ENCODE results near the gene TUB.

DNA sequence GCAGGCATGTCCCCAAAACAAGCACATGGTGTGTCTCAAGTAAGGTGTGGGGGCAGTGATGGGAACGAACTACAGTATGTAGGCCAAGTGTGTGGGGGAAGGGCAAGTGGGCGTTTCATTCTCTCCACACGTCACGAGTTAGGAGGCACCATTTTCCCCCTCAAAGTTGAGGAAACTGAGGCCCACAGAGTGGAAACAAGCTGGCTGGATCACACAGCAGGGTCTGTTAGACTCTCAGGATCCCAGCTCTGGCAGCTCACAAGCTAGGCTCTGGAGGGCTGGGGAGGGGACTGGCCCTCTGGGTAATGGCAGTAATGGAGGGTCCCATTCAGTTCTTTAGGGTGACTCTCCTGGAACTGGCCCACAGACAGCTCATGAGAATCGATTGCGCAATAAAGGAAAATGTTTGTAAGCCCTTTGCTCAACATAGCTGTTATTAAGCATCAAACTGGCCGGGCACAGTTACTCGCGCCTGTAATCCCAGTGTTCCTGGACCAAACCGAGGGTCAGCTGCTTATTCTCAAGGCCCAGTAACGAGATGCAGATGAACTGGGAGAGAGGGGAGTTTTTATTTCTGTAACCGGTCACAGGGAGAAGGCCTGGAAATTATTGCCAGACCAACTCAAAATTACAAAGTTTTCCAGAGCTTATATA, 24.1 kb upstream of the TUB start:
- TF ChIP-seq, protein P1, sequence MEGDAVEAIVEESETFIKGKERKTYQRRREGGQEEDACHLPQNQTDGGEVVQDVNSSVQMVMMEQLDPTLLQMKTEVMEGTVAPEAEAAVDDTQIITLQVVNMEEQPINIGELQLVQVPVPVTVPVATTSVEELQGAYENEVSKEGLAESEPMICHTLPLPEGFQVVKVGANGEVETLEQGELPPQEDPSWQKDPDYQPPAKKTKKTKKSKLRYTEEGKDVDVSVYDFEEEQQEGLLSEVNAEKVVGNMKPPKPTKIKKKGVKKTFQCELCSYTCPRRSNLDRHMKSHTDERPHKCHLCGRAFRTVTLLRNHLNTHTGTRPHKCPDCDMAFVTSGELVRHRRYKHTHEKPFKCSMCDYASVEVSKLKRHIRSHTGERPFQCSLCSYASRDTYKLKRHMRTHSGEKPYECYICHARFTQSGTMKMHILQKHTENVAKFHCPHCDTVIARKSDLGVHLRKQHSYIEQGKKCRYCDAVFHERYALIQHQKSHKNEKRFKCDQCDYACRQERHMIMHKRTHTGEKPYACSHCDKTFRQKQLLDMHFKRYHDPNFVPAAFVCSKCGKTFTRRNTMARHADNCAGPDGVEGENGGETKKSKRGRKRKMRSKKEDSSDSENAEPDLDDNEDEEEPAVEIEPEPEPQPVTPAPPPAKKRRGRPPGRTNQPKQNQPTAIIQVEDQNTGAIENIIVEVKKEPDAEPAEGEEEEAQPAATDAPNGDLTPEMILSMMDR (IDR thresholded peaks at IDR 0.05), result no peak
- no peak for TF ChIP-seq POLR2AphosphoS5 (IDR thresholded peaks at IDR 0.05)

All from prostate gland (tissue), 2 donors.